HG02840 (cell line): ENCODE measurements around the gene ZFP42.
"Not testable (repeated sequence)": the region's sequence is repeated elsewhere in the genome, so short reads cannot be mapped to it uniquely, and the experiment has no call there.

Experiments used
- ATAC-seq: cut with Tn5 transposase; IDR thresholded peaks from one replicate; pipeline ENCODE4 v1.9.1; 2021; ENCODE audit warnings: mild to moderate bottlenecking, moderate library complexity, moderate number of reproducible peaks; ENCODE audit not compliant: unreplicated experiment, low FRiP score

The ZFP42 gene

GRCh38 chr4:188018262-188018661 is 22.7 kb downstream of the ZFP42 start:
- no peak for ATAC-seq

DNA sequence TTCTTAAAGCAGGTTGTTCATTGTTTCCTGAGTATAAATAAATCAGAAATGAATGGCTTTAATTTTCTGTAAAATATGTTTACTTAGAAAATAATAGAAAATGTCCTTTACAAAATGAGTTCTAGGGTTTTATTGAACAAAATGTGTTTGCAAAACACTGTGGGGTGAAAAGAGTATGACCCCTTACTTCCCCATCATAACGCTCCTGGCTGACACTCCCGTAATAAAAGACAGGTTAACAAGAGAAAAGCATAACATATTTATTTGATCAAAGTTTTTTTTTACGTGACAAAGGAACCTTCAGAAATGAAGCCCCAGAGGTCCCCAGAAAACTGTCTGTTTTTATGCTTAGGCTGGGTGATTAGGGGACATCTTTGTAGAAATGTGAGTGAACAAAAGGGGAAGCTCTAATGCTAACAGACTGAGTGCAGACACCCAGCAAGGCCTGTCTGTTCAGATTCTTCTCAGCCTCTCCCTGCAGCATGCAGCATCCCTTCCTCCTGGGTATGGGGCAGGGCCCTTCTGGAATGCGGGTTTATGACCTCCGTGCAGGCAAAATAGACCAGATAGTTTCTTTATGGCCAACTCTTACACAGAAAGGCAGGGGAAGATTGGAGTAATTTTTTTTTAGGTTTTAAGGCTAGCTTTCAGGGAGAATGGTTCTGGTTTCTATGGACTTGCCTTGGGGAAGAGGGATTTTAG is 26.1 kb downstream of the ZFP42 start:
- no peak for ATAC-seq

DNA sequence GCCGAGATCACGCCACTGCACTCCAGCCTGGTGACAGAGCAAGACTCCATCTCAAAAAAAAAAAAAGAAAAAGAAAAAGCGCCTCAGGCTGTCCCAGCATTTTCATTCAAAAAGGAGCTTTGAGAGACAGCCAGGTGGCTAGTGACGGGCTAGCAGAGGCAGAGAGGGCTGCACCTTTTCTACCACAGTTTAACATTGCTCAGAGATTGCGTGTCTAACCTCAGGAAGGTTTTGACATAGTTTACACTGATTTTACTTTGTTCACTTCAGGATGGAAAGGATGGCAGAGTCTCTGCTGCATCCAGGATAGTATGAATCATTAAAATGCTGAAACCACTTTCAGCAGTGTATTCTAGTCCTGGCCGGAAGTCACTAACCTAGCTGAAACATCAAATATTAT is 28.1 kb downstream of the ZFP42 start:
- no peak for ATAC-seq

GRCh38 chr4:188025476-188025875 is 29.9 kb downstream of the ZFP42 start:
- no peak for ATAC-seq

DNA sequence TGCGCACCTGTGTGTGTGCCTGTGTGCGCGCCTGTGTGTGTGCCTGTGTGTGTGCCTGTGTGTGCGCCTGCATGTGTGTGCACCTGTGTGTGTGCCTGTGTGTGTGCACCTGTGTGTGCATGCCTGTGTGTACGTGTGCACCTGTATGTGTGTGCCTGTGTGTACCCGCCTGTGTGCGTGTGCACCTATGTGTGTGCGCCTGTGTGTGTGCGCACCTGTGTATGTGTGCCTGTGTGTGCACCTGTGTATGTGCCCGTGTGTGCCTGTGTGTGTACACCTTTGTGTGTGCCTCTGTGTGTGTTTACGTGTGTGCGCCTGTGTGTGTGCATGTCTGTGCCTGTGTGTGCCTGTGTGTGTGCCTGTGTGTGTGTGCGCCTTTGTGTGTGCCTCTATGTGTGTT is 33.5 kb downstream of the ZFP42 start:
- no peak for ATAC-seq

- ATAC-seq: no peak
Measured at GRCh38 chr4:188030401-188030800, 34.8 kb downstream of the ZFP42 start.

DNA sequence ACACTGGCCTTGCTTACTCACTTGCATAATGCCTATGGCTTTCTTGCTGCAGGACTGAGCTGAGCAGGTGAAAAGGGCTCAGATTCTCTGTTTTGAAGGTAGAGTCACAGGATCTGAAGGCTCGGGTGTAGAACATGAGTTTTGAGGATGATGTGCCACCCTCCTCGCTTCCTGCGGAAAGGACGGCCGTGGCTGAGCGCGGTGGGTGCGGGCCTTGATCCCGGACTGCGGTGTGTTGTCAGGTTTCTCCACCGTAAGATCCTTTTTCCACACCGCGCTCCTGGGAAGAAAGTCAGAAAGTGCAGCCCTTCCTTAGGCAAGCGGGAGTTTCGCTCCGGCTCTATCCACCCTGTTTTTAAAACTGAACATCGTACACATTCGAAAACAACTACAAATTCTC is 36.2 kb downstream of the ZFP42 start:
- ATAC-seq: no peak

- no peak for ATAC-seq
Measured at GRCh38 chr4:188032170-188032569, 36.6 kb downstream of the ZFP42 start.

DNA sequence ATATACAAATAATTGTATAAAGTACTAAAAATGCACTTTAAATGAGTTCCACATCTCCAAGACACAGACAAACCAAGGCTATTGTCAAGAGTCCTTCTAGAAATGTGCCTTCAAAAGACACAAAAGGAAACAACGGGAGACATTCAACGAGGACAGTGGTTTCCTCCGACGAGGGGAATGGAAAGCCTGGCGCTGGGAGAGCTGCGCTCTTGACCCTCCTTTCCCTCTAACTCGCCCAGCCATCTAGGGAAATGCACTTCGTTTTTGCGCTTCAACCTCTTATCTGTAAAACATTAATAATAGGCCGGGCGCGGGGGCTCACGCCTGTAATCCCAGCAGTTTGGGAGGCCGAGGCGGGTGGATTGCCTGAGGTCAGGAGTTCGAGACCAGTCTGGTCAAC is 37.0 kb downstream of the ZFP42 start:
- ATAC-seq: no peak

GRCh38 chr4:188037003-188037713 is 41.6 kb downstream of the ZFP42 start:
- no peak for ATAC-seq

DNA sequence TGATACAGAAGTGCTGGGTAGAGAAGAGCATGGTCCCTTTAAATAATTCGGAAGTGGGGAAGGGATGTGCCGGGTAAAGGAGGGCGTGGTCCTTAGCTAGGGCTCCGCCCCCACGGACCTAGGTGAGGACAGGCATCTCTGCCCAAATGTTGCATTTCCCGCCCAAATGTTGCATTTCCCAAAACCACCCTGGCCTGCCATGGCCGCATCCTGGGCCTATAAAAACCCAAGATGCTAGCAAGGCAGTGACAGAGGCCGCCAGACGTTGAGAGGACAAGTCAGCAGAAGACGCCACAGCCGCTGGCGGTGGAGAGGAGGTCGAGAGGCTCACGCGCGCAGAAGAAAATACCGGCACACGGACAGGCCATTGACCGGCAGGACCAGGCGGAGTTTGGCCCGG is 46.1 kb downstream of the ZFP42 start:
- no peak for ATAC-seq

DNA sequence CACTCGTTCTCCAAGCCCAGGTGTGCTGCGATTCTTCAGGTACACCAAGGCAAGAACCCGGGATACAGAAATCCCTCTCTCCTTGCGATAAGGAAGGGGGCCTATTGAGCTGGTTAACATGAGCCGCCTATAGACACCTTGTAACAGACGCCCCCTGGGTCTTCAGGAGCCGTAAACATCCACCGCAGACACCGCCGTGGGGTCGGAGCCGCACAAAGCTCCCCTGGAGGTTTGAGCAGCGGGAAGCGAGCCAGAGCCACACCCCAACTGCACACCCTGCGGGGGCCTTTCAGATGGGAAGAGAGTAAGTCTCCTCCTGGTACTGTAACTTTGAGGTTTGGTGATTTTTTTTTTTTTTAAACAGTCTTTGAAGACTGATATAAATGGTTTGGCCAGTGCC is 46.6 kb downstream of the ZFP42 start:
- no peak for ATAC-seq

DNA sequence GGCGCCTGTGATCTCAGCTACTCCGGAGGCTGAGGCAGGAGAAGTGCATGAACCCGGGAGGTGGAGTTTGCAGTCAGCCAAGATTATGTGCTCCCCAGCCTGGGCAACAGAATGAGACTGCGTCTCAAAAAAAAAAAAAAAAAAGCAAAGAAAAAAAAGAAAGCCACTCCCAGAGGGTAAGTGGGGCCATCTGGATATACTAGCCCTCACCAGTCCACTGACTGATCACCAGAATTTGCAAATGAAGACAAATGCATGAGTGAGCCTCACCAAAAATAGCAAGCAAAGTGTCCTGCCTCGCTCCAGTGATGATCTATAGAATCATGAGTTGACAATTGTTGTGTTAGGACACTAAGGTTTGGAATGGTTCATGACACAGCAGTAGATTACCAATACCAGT is 47.6 kb downstream of the ZFP42 start:
- ATAC-seq: no peak

GRCh38 chr4:188045461-188045860 is 49.9 kb downstream of the ZFP42 start:
- not testable (repeated sequence) for ATAC-seq

DNA sequence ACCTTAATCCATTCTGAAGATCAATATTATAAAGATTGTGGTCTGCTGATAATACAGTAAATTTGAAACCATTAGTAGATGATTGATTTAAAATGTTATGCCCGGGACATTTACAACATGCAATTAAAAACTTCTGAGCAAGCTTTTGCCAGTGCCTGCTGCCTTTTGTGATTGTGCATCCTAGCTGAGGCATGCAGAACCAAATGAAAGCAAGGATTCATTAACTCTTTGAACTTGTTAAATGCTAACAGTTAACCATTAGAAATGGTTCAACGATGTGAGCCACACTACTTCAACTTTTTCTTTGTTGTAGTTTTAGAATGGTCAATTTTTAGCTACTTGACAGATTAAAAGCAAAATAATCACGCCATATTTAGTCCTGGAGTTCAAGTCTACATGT is 51.1 kb downstream of the ZFP42 start:
- ATAC-seq: no peak

DNA sequence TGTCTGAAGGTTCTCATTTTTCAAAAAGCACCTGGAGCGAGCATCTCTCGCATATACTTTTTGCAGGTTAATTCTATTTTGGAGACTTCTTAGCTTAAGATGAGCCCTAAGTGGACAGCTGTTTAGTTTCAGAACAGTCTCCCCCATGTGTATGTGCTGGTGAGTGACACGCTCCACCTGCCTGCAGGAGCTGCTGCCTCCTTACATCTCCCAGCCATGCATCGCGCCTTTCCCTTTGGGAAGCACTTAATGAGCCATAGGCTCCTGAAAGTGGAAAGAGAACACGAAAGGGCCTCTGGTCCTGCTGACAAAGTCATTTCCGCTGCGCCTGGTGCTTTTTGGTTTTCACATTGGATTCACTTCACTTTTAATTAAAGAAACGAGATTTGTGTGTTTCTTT is 57.7 kb downstream of the ZFP42 start:
- ATAC-seq: no peak
